ENCODE measurements around the gene NQO1. TPM values are rescaled to one million over a fixed set of nuclear protein-coding genes. Genes with fewer than 3 reads are reported as not detected.

The NQO1 gene
- total and polyA plus RNA-seq, 2 donors (not counting 1 experiment from before 2014, with no cell fraction given) = 1.3 to 2.3 TPM

DNA sequence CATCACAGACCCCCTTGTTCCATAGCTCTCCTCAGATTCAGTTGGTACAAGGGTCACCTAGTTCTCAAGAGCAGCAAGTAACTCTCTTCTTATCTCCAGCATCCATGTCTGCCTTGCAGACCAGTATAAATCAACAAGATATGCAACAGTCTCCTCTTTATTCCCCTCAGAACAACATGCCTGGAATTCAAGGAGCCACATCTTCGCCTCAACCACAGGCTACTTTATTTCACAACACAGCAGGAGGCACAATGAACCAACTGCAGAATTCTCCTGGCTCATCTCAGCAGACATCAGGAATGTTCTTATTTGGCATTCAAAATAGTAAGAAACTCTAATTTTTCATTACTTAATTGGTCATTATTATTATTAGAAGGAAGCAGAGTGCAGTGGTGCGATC is 32.4 kb downstream of the NQO1 start:
- no peaks in the 10 kb centered on the region for H3K9me3 ChIP-seq (ENCODE audit: control extremely low read depth in 1 of 3, control insufficient read depth in 2 of 3, insufficient read depth in 1 of 3, low read length in 2 of 3)
- H3K4me1 ChIP-seq (ENCODE audit: control insufficient read depth in 2 of 2, insufficient read depth in 2 of 2, low read length in 2 of 2) = peaks cover 0 to 5% of the 10 kb centered on the region in 2 donors
- Mint-ChIP-seq H3K9me3 (ENCODE audit: insufficient read depth) (no peaks in the 10 kb centered on the region), H3K4me3 (no peak overlapping the region), H3K27ac (no peak overlapping the region), H3K4me1 (peaks cover 16% of the 10 kb centered on the region), H3K27me3 (no peaks in the 10 kb centered on the region)
- peaks cover 5% of the 10 kb centered on the region for H3K79me2 ChIP-seq (ENCODE audit: control insufficient read depth, insufficient read depth, low read length)
- H3K4me2 ChIP-seq (replicated peaks; ENCODE audit: low read depth, low read length, poor library complexity, severe bottlenecking) = no peak overlapping the region
- POLR2A ChIA-PET = no interaction called here
- no peak for ATAC-seq (ENCODE audit: low read depth)
- WGBS (ENCODE audit: insufficient coverage) = no CpG with 5 or more reads among the region's 2 CpGs
- no peaks in the 10 kb centered on the region for H4K20me1 ChIP-seq (ENCODE audit: control insufficient read depth, insufficient read depth, low read length, poor library complexity, severe bottlenecking)
- H2AFZ ChIP-seq (ENCODE audit: insufficient read depth, low read depth, low read length, poor library complexity, severe bottlenecking) = no peak overlapping the region
- peaks cover 12 to 62% of the 10 kb centered on the region in 2 experiments for H3K36me3 ChIP-seq (replicated peaks in 1 of 2; ENCODE audit: control extremely low read depth in 1 of 2, control insufficient read depth in 1 of 2, extremely low read depth in 1 of 2, insufficient read depth in 2 of 2, low read length in 1 of 2)
- H3K27ac ChIP-seq (ENCODE audit: low read length in 2 of 2) = no peak overlapping the region
- DNase-seq = no peak
- TF ChIP-seq, protein P1, sequence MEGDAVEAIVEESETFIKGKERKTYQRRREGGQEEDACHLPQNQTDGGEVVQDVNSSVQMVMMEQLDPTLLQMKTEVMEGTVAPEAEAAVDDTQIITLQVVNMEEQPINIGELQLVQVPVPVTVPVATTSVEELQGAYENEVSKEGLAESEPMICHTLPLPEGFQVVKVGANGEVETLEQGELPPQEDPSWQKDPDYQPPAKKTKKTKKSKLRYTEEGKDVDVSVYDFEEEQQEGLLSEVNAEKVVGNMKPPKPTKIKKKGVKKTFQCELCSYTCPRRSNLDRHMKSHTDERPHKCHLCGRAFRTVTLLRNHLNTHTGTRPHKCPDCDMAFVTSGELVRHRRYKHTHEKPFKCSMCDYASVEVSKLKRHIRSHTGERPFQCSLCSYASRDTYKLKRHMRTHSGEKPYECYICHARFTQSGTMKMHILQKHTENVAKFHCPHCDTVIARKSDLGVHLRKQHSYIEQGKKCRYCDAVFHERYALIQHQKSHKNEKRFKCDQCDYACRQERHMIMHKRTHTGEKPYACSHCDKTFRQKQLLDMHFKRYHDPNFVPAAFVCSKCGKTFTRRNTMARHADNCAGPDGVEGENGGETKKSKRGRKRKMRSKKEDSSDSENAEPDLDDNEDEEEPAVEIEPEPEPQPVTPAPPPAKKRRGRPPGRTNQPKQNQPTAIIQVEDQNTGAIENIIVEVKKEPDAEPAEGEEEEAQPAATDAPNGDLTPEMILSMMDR (IDR thresholded peaks at IDR 0.05) = no peak
- TF ChIP-seq EZH2 (IDR thresholded peaks at IDR 0.05; ENCODE audit: borderline replicate concordance, insufficient read depth, low read depth, low read length, poor library complexity, severe bottlenecking) = no peak
- no peaks in the 10 kb centered on the region for H3K27me3 ChIP-seq (replicated peaks in 1 of 4; ENCODE audit: control extremely low read depth in 1 of 4, control insufficient read depth in 3 of 4, insufficient read depth in 4 of 4, low read length in 3 of 4)
- intact Hi-C loops (cut with micrococcal nuclease) = no loop called here
- H3K9ac ChIP-seq (ENCODE audit: low read length) = no peak overlapping the region
- H3K4me3 ChIP-seq (ENCODE audit: control extremely low read depth in 1 of 5, extremely low read depth in 1 of 5, insufficient read depth in 1 of 5, low read depth in 2 of 5, low read length in 4 of 5) = no peak overlapping the region
- CTCF ChIA-PET = no interaction called here

DNA sequence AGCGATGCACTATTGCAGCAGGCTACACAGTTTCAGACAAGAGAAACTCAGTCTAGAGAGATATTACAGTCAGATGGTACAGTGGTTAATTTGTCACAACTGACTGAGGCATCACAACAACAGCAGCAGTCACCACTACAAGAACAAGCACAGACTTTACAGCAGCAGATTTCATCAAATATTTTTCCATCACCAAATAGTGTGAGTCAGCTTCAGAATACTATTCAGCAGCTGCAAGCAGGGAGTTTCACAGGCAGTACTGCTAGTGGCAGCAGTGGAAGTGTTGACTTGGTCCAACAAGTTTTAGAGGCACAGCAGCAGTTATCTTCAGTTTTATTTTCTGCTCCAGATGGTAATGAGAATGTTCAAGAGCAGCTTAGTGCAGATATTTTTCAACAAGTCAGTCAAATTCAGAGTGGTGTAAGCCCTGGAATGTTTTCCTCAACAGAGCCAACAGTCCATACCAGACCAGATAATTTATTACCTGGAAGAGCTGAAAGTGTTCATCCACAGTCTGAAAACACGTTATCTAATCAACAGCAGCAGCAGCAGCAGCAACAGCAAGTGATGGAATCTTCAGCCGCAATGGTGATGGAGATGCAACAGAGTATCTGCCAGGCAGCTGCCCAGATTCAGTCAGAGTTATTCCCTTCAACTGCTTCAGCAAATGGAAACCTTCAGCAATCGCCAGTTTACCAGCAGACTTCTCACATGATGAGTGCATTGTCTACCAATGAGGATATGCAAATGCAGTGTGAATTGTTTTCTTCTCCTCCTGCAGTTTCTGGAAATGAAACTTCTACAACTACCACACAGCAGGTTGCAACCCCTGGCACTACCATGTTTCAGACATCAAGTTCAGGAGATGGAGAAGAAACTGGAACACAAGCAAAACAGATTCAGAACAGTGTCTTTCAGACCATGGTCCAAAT is 34.1 kb downstream of the NQO1 start:
- H3K27ac ChIP-seq (ENCODE audit: low read length in 2 of 2) = peak overlapping the region in 1 of 2 donors; percentile 23
- H2AFZ ChIP-seq (ENCODE audit: insufficient read depth, low read depth, low read length, poor library complexity, severe bottlenecking) = no peak overlapping the region
- Mint-ChIP-seq H3K27ac (peak overlapping the region; percentile 43), H3K9me3 (ENCODE audit: insufficient read depth) (no peaks in the 10 kb centered on the region), H3K27me3 (no peaks in the 10 kb centered on the region), H3K4me1 (peaks cover 16% of the 10 kb centered on the region), H3K4me3 (no peak overlapping the region)
- WGBS (ENCODE audit: insufficient coverage) = 100% methylated on average over 2 of the region's 4 CpGs
- CTCF ChIA-PET = no interaction called here
- peaks cover 0 to 2% (median 0%) of the 10 kb centered on the region in 3 donors for H3K9me3 ChIP-seq (ENCODE audit: control extremely low read depth in 1 of 3, control insufficient read depth in 2 of 3, insufficient read depth in 1 of 3, low read length in 2 of 3)
- no peak overlapping the region for H3K4me2 ChIP-seq (replicated peaks; ENCODE audit: low read depth, low read length, poor library complexity, severe bottlenecking)
- no peaks in the 10 kb centered on the region for H3K27me3 ChIP-seq (replicated peaks in 1 of 4; ENCODE audit: control extremely low read depth in 1 of 4, control insufficient read depth in 3 of 4, insufficient read depth in 4 of 4, low read length in 3 of 4)
- peaks cover 0 to 5% of the 10 kb centered on the region in 2 donors for H3K4me1 ChIP-seq (ENCODE audit: control insufficient read depth in 2 of 2, insufficient read depth in 2 of 2, low read length in 2 of 2)
- H3K36me3 ChIP-seq (replicated peaks in 1 of 2; ENCODE audit: control extremely low read depth in 1 of 2, control insufficient read depth in 1 of 2, extremely low read depth in 1 of 2, insufficient read depth in 2 of 2, low read length in 1 of 2) = peaks cover 12 to 56% of the 10 kb centered on the region in 2 experiments
- intact Hi-C loops (cut with micrococcal nuclease) = no loop called here
- no peak overlapping the region for H3K9ac ChIP-seq (ENCODE audit: low read length)
- ATAC-seq (ENCODE audit: low read depth) = no peak
- POLR2A ChIA-PET = no interaction called here
- no peak for DNase-seq
- TF ChIP-seq EZH2 (IDR thresholded peaks at IDR 0.05; ENCODE audit: borderline replicate concordance, insufficient read depth, low read depth, low read length, poor library complexity, severe bottlenecking) = no peak
- TF ChIP-seq, protein P1 (IDR thresholded peaks at IDR 0.05) = no peak
- H4K20me1 ChIP-seq (ENCODE audit: control insufficient read depth, insufficient read depth, low read length, poor library complexity, severe bottlenecking) = no peaks in the 10 kb centered on the region
- peaks cover 5% of the 10 kb centered on the region for H3K79me2 ChIP-seq (ENCODE audit: control insufficient read depth, insufficient read depth, low read length)
- H3K4me3 ChIP-seq (ENCODE audit: control extremely low read depth in 1 of 5, extremely low read depth in 1 of 5, insufficient read depth in 1 of 5, low read depth in 2 of 5, low read length in 4 of 5) = no peak overlapping the region
